Panc1 (cell line): Measurements from ENCODE around the gene PIGP. TPM values are rescaled to one million over a fixed set of nuclear protein-coding genes. Genes with fewer than 3 reads are reported as not detected.

Source experiments
- ATAC-seq: fragments of 200-7000 bp; cut with Tn5 transposase; 2 replicates; pipeline ENCODE4 v1.9.1; 2020; ENCODE audit warnings: mild to moderate bottlenecking, moderate library complexity
- BruUV-seq: library from RNA; stranded (reverse); fragments of 400-500 nt; replicated peaks from 2 replicates; lab custom pipeline; 2021; lab: Mats Ljungman, UMichigan
- CTCF ChIA-PET: fragments of 300-600 bp; sonication (Branson Sonifier 250); formaldehyde crosslinking; loops from one replicate; lab custom pipeline; 2022; ENCODE audit warnings: antibody characterized with exemption; lab: Charles Lee
- POLR2A ChIA-PET: fragments of 300-600 bp; sonication (Branson Sonifier 250); formaldehyde crosslinking; loops from one replicate; lab custom pipeline; 2022; ENCODE audit warnings: antibody characterized with exemption; lab: Charles Lee
- DNase-seq: peaks from one replicate; pipeline ENCODE4 v3.0.0-alpha.2; 2010; ENCODE audit warnings: low read depth, low spot score
- H3K27ac ChIP-seq: 2 replicates; pipeline ENCODE4 v1.5.1; 2011; ENCODE audit warnings: mild to moderate bottlenecking, low read length, inconsistent platforms
- H3K27me3 ChIP-seq: fragments of 200-500 bp; sonication (Bioruptor generic); 2 replicates; pipeline ENCODE4 v1.6.0; 2014; ENCODE audit warnings: low read length, inconsistent platforms; ENCODE audit not compliant: control insufficient read depth, insufficient read depth
- H3K36me3 ChIP-seq: fragments of 200-500 bp; sonication (Bioruptor generic); 2 replicates; pipeline ENCODE4 v1.5.1; 2014; ENCODE audit warnings: inconsistent platforms, mild to moderate bottlenecking, low read length, moderate library complexity; ENCODE audit not compliant: control insufficient read depth, insufficient read depth
- H3K4me1 ChIP-seq: 2 replicates; pipeline ENCODE4 v1.5.1; 2011; ENCODE audit warnings: inconsistent platforms, mild to moderate bottlenecking, low read length, moderate library complexity; ENCODE audit not compliant: control insufficient read depth, insufficient read depth
- H3K4me3 ChIP-seq, 2 experiments: 2 replicates each; pipeline ENCODE4 v1.5.1; 2011 to 2012; ENCODE audit warnings: low read depth in 2 of 2, low read length in 2 of 2, mild to moderate bottlenecking in 2 of 2, inconsistent platforms in 1 of 2, moderate library complexity in 1 of 2
- H3K9me3 ChIP-seq: fragments of 200-500 bp; sonication (Bioruptor generic); 2 replicates; pipeline ENCODE4 v1.5.1; 2014; ENCODE audit warnings: low read depth, mild to moderate bottlenecking, inconsistent platforms, low read length, moderate library complexity; ENCODE audit not compliant: control insufficient read depth, insufficient read depth
- POLR2AphosphoS5 ChIP-seq: IDR thresholded peaks from 2 replicates; pipeline ENCODE4 v1.6.1; 2012; ENCODE audit warnings: mild to moderate bottlenecking, low read depth, low read length, moderate library complexity
- SIN3A ChIP-seq: IDR thresholded peaks from 2 replicates; pipeline ENCODE4 v1.6.1; 2012; ENCODE audit warnings: low read depth, mild to moderate bottlenecking, low read length, moderate library complexity, borderline replicate concordance; ENCODE audit not compliant: insufficient read depth
- TCF7L2 ChIP-seq: IDR thresholded peaks from 2 replicates; pipeline ENCODE4 v1.6.1; 2011; ENCODE audit warnings: mild to moderate bottlenecking, low read depth, low read length, inconsistent platforms
- in situ Hi-C: cut with HindIII; loops from 2 replicates; pipeline ENCODE4 v1.10.0; 2016; ENCODE audit warnings: low sequenced_read_pairs, low pct_unique_long_range_greater_than_20kb
- intact Hi-C: fragments of 100-400 bp; cut with micrococcal nuclease; formaldehyde crosslinking; loops from one replicate; pipeline ENCODE4 v1.10.0; 2022; ENCODE audit not compliant: unreplicated experiment
- total RNA-seq: library from RNA; stranded (reverse); gene quantifications from one replicate; pipeline ENCODE4 v1.2.1, GENCODE V29; 2021; ENCODE audit not compliant: unreplicated experiment
- TF ChIP-seq, protein P1 (sequence below), 2 experiments: IDR thresholded peaks; 2 replicates each; pipeline ENCODE4 v1.6.1; 2011 to 2012; ENCODE audit warnings: low read depth in 2 of 2, control low read depth in 1 of 2, low read length in 1 of 2, mild to moderate bottlenecking in 1 of 2, moderate library complexity in 1 of 2; ENCODE audit not compliant: insufficient read depth in 1 of 2
- TF ChIP-seq, protein P2 (sequence below): fragments of 450-650 bp; IDR thresholded peaks from 2 replicates; pipeline ENCODE4 v1.5.1; 2017; ENCODE audit warnings: mild to moderate bottlenecking

Gene PIGP
- total RNA-seq, 1 experiment from 2014 or later: 16.1 TPM

DNA sequence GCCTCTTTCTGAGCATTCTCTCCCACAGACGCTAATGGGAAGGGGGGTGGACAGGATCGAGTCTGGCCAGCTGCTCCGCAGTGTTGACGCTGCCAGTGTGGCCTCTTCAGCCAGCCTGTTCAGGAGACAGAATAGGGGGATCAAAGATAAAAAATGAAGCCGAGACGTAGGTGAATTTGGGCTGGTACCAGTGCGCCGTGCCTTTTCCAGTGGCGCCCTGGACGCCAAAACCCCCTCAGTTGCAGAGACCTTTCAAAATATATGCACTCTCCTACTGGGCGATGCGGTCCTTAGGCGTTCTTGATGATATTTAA, 1.3 kb upstream of the PIGP start:
- Histone ChIP-seq H3K36me3 (no peaks in the 10 kb centered on the region; the same call in 1 of the 2 replicates), H3K9me3 (no peaks in the 10 kb centered on the region), H3K27ac (peak overlapping the region; percentile 76), H3K4me1 (peaks cover 14% of the 10 kb centered on the region; the same call in 1 of the 2 replicates), H3K27me3 (no peaks in the 10 kb centered on the region), H3K4me3 (peak overlapping the region; percentile 70 to 82)
- DNase-seq (no peak), ATAC-seq (no peak)
- CTCF ChIA-PET: no interaction called here
- POLR2A ChIA-PET: no interaction called here
- BruUV-seq: no TSS peak
- intact Hi-C loops (loop anchor here (10.0 kb wide), 1 partner anchor 59 kb away; no protein-coding TSS in a partner anchor), in situ Hi-C loops (no loop called here)
- TF ChIP-seq, protein P1, sequence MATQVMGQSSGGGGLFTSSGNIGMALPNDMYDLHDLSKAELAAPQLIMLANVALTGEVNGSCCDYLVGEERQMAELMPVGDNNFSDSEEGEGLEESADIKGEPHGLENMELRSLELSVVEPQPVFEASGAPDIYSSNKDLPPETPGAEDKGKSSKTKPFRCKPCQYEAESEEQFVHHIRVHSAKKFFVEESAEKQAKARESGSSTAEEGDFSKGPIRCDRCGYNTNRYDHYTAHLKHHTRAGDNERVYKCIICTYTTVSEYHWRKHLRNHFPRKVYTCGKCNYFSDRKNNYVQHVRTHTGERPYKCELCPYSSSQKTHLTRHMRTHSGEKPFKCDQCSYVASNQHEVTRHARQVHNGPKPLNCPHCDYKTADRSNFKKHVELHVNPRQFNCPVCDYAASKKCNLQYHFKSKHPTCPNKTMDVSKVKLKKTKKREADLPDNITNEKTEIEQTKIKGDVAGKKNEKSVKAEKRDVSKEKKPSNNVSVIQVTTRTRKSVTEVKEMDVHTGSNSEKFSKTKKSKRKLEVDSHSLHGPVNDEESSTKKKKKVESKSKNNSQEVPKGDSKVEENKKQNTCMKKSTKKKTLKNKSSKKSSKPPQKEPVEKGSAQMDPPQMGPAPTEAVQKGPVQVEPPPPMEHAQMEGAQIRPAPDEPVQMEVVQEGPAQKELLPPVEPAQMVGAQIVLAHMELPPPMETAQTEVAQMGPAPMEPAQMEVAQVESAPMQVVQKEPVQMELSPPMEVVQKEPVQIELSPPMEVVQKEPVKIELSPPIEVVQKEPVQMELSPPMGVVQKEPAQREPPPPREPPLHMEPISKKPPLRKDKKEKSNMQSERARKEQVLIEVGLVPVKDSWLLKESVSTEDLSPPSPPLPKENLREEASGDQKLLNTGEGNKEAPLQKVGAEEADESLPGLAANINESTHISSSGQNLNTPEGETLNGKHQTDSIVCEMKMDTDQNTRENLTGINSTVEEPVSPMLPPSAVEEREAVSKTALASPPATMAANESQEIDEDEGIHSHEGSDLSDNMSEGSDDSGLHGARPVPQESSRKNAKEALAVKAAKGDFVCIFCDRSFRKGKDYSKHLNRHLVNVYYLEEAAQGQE (IDR thresholded peaks at IDR 0.05; ENCODE audit: insufficient read depth in 1 of 2, low read depth in 2 of 2, low read length in 1 of 2): no peak
- TF ChIP-seq POLR2AphosphoS5 (no peak), SIN3A (no peak), TCF7L2 (no peak)
- TF ChIP-seq, protein P2, sequence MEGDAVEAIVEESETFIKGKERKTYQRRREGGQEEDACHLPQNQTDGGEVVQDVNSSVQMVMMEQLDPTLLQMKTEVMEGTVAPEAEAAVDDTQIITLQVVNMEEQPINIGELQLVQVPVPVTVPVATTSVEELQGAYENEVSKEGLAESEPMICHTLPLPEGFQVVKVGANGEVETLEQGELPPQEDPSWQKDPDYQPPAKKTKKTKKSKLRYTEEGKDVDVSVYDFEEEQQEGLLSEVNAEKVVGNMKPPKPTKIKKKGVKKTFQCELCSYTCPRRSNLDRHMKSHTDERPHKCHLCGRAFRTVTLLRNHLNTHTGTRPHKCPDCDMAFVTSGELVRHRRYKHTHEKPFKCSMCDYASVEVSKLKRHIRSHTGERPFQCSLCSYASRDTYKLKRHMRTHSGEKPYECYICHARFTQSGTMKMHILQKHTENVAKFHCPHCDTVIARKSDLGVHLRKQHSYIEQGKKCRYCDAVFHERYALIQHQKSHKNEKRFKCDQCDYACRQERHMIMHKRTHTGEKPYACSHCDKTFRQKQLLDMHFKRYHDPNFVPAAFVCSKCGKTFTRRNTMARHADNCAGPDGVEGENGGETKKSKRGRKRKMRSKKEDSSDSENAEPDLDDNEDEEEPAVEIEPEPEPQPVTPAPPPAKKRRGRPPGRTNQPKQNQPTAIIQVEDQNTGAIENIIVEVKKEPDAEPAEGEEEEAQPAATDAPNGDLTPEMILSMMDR: no peak

DNA sequence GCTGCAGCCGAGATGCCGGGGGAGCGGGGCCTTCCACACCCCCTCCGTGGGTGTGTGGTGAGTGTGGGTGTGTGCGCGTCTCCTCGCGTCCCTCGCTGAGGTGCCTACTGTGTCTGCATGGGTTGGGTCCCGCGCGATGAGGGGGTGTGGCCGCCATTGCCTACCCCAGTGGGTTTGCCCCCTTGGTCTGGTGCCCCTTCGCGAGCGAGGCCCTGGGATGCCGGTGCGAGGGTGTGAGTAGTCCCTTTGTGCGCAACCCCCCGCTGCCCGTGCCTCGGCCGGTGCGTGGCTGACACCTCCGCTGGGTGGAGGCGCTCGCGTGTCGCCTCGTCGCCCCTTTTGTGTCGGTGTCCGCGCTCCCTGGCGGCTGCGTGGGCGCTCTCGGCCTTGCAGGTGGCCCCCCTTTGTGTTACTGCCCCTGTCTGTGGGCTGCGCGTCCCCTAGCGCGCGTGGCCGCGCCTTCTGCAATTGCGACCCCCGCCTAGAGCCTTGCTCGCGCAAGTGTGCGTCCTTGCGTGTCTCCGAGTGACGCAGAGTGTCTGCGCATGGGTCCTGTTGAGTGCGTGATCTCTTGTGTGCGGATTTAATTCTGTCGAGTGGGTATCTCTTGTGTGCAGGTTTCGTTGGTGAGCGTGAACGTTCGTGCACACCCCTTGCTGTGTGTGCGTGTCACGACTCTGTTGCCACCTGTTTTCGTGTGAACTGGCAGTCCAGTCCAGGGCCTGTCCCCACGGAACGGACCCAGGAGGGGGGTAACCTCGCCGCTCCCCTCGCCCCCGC, 736 bp upstream of the PIGP start:
- H3K4me3 ChIP-seq: peak overlapping the region; percentile 70 to 82
- intact Hi-C loops: loop anchor here (10.0 kb wide), 1 partner anchor 59 kb away; no protein-coding TSS in a partner anchor
- in situ Hi-C loops: no loop called here
- BruUV-seq: no TSS peak
- DNase-seq: no peak
- CTCF ChIA-PET: no interaction called here
- POLR2A ChIA-PET: no interaction called here
- H3K36me3 ChIP-seq: no peaks in the 10 kb centered on the region; the same call in 1 of the 2 replicates
- ATAC-seq: peak; percentile 40
- peak overlapping the region; percentile 76 for H3K27ac ChIP-seq
- no peaks in the 10 kb centered on the region for H3K9me3 ChIP-seq
- TF ChIP-seq, protein P1 (IDR thresholded peaks at IDR 0.05; ENCODE audit: insufficient read depth in 1 of 2, low read depth in 2 of 2, low read length in 1 of 2): no peak
- TF ChIP-seq, protein P2: no peak
- TF ChIP-seq TCF7L2 (no peak), SIN3A (no peak; the same call in 1 of the 2 replicates), POLR2AphosphoS5 (no peak)
- H3K27me3 ChIP-seq: no peaks in the 10 kb centered on the region
- peaks cover 14% of the 10 kb centered on the region; the same call in 1 of the 2 replicates for H3K4me1 ChIP-seq
